HS-27A (cell line): Measurements from ENCODE around the gene UBE2J1.
"Not testable (repeated sequence)": the region's sequence is repeated elsewhere in the genome, so short reads cannot be mapped to it uniquely, and the experiment has no call there.

Source experiments
- DNase-seq: peaks from one replicate; pipeline ENCODE4 v3.0.0-alpha.2; 2012; ENCODE audit warnings: low read depth, missing footprints

The UBE2J1 gene, protein sequence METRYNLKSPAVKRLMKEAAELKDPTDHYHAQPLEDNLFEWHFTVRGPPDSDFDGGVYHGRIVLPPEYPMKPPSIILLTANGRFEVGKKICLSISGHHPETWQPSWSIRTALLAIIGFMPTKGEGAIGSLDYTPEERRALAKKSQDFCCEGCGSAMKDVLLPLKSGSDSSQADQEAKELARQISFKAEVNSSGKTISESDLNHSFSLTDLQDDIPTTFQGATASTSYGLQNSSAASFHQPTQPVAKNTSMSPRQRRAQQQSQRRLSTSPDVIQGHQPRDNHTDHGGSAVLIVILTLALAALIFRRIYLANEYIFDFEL

DNA sequence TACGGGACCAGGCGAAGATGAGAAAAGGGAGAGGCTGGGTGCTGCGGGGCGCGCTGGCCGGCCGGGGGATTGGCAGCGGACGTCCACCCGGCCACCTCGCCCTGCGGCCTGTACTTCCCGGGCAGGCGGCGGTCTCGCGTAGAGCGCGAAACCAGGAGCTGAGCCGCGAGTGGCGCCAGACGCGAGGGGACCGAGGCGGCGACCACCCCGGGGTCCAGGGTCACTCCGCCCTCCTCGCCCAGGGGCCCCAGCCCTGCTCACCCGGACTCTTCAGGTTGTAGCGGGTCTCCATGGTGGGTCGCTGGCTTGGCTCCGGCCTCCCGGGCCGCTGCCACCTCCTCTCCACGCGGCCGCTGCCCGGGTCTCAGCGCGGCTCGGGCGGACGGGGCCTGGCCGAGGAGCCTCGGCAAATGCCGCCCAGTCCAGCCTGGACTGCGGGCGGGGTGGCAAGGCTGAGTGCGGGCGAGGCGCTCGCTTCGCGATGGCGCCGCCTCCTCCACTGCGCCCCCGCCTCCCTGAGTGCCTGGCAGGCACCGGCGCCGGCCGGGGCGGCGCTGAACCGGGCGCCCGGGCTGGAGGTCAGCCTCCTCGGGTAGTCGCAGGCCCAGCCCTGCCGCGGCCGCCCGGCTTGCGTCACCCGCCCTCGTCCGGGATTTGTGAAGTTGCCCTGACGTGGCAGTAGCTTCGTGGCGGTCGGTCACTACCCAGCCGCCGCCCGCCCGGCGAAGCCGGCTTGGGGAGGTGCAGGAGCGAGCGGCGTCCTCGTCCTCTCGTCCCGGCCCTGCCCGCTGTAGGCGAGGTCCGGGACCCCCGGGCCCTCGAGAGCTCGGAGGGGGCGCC lies at the start of gene UBE2J1:
Gene UBE2J1 (minus strand): TSS at position 445 of the 840 bp plus-strand sequence. CDS start 153 bp downstream, at position 292.
- DNase-seq = no peak

- DNase-seq = no peak
These were observed 48.4 kb upstream of the UBE2J1 start for GRCh38 chr6:89400912-89401399.

GRCh38 chr6:89400050-89400449 lies 47.5 kb upstream of the UBE2J1 start:
- DNase-seq = no peak

GRCh38 chr6:89398762-89399525 lies 46.4 kb upstream of the UBE2J1 start:
- no peak for DNase-seq

DNA sequence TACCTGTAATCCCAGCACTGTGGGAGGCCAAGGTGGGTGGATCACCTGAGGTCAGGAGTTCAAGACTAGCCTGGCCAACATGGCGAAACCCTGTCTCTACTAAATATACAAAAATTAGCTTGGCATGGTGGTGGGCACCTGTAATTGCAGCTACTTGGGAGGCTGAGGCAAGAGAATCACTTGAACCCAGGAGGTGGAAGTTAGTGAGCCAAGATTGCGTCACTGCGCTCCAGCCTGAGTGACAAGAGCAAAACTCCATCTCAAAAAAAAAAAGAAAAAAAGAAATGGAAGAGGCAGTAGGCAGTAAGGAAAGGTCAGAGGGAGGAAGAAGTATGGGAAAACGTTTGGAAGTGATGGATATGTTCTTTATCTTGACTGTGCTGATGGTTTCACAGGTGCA lies 45.4 kb upstream of the UBE2J1 start:
- not testable (repeated sequence) for DNase-seq

GRCh38 chr6:89393659-89394058 lies 41.1 kb upstream of the UBE2J1 start:
- no peak for DNase-seq

GRCh38 chr6:89392823-89393222 lies 40.3 kb upstream of the UBE2J1 start:
- DNase-seq = no peak

DNA sequence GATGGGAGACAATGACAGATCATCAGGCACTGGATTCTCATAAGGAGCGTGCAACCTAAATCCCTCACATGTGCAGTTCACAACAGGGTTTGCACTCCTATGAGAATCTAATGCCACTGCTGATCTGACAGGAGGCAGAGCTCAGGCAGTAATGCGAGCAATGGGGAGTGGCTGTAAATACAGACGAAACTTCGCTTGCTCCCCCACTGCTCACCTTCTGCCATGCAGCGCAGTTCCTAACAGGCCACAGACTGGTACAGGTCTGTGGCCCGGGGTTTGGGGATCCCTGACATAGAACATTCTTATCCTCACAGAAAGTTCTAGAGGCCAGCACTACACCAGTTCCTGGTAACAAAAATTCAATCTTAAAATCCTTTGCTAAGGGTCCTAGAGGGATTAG lies 36.3 kb upstream of the UBE2J1 start:
- no peak for DNase-seq

GRCh38 chr6:89387516-89388201 lies 35.1 kb upstream of the UBE2J1 start:
- no peak for DNase-seq

- no peak for DNase-seq
These were observed 34.5 kb upstream of the UBE2J1 start for GRCh38 chr6:89386917-89387491.

DNA sequence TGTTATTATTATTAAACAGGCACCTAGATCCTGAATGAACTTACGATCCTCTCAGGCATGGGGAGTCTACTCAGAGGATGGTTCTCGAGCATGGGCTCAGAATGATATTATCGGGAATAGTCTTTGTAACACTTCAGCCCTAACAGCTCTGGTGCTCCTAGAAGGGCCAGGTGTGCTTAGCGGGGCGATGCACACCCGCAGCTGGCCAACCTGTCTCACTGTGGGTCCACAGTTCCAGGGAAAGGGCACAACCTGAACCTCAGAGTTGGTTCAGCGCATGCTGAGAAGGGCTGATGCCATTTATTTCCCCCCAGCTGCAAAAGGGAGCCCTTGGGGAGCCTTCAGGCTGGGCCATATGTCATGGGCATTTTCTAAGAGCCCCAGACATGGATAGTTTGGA lies 33.3 kb upstream of the UBE2J1 start:
- no peak for DNase-seq

- no peak for DNase-seq
These were observed 32.7 kb upstream of the UBE2J1 start for GRCh38 chr6:89385156-89385667.

- DNase-seq = no peak
These were observed 28.5 kb upstream of the UBE2J1 start for GRCh38 chr6:89381031-89381430.

- DNase-seq = no peak
These were observed 26.8 kb upstream of the UBE2J1 start for GRCh38 chr6:89379281-89379680.

- no peak for DNase-seq
These were observed 26.1 kb upstream of the UBE2J1 start for GRCh38 chr6:89378628-89379027.

DNA sequence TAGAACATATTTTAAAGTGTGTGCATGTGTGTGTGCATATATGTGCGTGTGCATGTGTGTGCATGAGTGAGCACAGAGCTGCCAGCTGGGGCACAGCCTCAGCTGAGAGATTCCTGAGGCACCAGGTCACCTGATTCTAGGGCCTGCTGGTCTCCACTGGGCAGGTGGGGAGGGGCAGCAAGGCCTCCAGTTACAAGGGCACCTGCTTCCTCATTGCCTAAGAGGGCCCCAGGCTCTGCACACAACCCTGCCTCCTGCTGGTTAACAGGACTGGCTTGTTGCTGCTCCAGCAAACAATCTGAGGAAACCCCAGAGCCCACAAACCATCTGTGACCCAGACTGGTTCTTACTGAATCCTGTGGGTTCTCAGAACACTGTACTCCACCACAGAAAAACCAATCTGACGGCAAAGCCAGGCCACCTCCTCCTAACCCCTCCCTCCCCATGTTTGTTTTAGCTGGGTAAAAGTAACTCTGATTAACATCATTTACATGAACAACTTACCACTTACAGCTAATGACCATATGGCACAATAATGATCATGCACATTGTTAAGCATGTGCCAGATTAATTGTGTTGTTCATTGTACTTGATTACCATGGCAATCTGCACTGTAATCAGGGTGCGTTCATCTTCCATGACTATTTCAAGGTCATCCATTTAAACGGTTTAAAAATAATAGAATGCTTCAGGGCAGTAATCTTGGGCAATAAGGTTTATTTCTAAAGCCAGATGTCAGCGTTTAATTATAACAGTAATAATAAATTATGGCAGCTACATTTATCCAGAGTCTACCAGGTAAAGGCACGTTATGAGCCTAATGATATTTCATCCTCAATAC lies 23.1 kb upstream of the UBE2J1 start:
- DNase-seq = no peak

DNA sequence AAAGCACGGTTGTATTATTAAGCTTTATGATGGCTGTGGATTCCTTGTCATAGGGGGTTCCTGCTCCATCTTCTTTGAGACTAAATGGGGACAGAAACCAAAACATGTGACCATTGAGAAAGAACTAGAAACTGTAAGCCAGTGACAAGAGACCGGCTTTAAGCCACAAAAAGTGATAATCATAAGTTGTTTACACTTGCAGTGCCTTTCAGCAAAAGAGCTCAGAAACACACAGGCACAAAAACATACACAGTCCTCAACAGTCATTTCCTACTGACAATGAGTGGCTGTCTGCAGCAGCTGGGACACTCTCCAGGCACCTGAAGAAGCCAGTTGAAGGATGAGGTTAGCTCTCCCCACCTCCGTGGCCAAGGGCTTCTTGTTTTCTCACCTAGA lies 20.0 kb upstream of the UBE2J1 start:
- no peak for DNase-seq

DNA sequence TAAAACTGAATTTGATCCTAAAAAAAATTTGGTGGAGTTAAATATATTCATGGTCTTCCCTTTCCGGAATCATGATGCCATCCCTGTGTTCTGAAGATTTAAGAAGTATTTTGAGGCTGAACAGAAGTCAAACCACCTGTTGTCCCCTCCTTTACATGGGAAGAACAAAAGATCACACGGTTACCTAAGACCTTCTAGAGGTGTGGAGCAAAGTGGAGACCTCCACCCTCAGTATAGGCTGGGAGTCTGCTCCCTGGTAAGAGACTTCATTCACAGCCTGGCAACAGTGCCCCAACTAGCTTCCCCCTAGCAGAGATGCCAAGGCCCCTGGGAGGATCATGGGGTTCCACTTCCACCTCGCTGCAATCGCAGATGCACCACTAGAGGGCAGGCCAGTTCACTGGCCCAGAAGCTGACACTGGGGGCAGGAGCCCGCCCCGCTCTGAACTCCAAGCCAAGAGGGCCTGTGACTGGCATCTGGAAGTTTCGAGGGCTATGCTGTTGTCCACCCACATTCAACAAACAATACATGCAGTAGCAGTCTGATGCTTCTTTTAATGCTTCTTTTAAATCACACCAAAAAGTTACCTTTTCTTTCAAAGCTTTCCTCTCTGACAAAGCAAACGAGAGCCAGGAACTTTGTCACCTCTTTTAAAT lies 19.5 kb upstream of the UBE2J1 start:
- no peak for DNase-seq

DNA sequence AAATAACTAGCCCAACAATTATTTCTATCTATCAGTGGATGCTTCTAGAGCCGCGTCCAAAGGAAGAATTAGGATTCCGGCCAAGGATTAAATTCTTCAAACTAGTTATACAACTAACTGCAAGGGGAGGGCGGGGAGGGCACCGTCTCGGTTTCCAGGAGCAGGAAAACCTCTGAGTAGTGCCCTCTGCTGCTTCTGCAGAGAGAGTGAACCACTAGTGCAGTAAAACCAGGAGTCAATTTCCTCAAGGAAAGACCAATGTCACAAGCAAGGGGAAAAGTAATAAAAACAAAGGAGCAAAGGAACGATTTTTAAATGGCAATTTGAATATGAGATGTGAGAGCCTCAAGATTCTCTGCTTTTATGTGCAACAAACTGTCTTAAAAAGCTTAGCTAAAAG lies 16.5 kb upstream of the UBE2J1 start:
- DNase-seq = no peak

DNA sequence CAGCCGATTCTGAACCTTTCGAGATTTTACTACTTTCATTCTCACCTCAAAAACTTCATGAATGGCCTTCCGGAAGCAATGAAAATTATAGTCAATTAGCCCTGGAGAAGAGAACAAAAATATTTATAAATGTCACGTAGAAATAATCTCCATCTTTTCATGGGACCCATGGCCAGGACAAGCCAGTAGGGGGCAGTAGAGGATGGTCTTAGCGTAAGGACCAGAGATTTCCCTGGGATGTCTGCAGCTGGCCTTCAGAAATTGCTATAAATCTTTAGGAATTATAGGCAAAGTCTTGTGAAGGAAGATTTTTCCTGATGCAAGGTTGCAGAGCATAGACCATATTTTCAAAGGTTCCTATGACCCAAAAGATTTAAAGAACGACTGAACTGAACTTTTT lies 15.6 kb upstream of the UBE2J1 start:
- DNase-seq = no peak
